GM06990 (cell line): ENCODE measurements around the gene ABCC5.

Experiments used
- DNase-seq: peaks from one replicate; pipeline ENCODE4 v3.0.0-alpha.2; 2011; ENCODE audit not compliant: insufficient read length; ENCODE audit errors: extremely low read depth
- H3K27me3 ChIP-seq: replicated peaks from 2 replicates; pipeline ENCODE4 v1.6.0; 2011; ENCODE audit warnings: low read length; ENCODE audit not compliant: control insufficient read depth, insufficient read depth
- H3K36me3 ChIP-seq: 2 replicates; pipeline ENCODE4 v1.5.1; 2011; ENCODE audit warnings: low read length; ENCODE audit not compliant: control insufficient read depth, insufficient read depth
- H3K4me3 ChIP-seq: replicated peaks from 2 replicates; pipeline ENCODE4 v1.5.1; 2011; ENCODE audit warnings: low read depth, mild to moderate bottlenecking, control low read depth, low read length
- TF ChIP-seq, protein P1 (sequence below): IDR thresholded peaks from 2 replicates; pipeline ENCODE4 v1.5.1; 2011; ENCODE audit warnings: low read length, control low read depth, mild to moderate bottlenecking, inconsistent platforms; ENCODE audit not compliant: insufficient read depth, poor library complexity, severe bottlenecking

The ABCC5 gene

DNA sequence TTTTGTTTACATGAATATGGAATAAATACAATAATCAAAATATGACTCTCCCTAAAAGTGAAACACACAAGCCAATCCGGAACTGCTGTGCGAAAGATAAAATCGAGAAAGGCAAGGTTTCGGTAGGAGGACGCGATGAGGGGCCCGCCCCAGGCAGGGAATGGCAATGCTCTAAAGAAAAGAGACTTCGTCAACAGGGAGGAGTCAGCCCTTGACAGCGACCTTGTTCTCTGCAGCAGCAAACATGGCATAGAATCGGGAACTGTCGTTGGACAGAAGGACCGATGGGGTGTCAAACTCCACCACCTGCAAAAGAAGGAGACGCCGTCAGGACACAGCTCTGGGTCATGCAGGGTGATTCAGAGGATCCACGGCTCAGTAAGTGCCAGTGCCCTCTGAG lies 96.6 kb downstream of the ABCC5 start:
- H3K36me3 ChIP-seq: no peaks in the 10 kb centered on the region; the same call in 1 of the 2 replicates
- no peak overlapping the region for H3K4me3 ChIP-seq
- no peak for DNase-seq
- TF ChIP-seq, protein P1, sequence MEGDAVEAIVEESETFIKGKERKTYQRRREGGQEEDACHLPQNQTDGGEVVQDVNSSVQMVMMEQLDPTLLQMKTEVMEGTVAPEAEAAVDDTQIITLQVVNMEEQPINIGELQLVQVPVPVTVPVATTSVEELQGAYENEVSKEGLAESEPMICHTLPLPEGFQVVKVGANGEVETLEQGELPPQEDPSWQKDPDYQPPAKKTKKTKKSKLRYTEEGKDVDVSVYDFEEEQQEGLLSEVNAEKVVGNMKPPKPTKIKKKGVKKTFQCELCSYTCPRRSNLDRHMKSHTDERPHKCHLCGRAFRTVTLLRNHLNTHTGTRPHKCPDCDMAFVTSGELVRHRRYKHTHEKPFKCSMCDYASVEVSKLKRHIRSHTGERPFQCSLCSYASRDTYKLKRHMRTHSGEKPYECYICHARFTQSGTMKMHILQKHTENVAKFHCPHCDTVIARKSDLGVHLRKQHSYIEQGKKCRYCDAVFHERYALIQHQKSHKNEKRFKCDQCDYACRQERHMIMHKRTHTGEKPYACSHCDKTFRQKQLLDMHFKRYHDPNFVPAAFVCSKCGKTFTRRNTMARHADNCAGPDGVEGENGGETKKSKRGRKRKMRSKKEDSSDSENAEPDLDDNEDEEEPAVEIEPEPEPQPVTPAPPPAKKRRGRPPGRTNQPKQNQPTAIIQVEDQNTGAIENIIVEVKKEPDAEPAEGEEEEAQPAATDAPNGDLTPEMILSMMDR: no peak
- H3K27me3 ChIP-seq: no peaks in the 10 kb centered on the region

DNA sequence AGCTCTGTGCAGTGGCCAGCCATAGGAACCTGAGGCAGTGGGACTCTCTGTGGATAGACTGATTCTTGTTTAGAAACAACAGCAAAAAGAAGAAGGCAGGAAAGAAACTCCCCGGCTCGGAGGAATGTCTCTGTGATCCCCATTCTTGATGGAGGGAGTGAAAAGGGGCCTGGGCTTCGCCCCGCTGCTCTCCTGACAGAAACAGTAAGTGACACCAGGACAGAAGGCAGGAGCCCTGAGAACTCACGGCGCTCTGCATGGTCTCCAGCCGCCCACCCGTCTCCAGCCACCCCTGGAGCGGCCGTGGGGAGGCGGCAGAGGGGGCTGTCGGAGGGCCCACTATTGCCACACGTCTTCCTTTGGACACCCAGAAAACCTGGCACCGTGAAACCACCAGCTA lies 97.3 kb downstream of the ABCC5 start:
- DNase-seq: no peak
- H3K36me3 ChIP-seq: no peaks in the 10 kb centered on the region; the same call in 1 of the 2 replicates
- TF ChIP-seq, protein P1: no peak
- no peaks in the 10 kb centered on the region for H3K27me3 ChIP-seq
- no peak overlapping the region for H3K4me3 ChIP-seq

DNA sequence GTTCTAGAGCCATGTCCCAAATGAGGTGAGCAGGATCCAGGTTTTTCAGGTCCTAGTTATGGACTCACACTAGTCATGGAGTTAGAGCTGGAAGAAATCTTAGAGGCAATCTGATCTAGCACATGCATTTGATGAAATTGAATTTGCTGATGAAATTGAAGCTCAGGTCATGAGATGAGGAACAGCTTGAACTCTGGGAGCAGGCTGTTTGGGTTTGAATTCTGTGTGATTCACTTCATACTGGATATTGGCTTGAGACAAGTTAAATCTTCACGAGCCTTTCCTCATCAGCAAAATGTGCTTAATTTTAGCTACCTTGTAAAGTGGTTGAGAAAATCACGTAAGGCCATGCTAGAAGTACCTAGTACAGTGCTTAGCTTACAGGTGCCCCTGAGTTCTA lies 99.5 kb downstream of the ABCC5 start:
- TF ChIP-seq, protein P1: no peak
- Histone ChIP-seq H3K36me3 (no peaks in the 10 kb centered on the region), H3K27me3 (no peaks in the 10 kb centered on the region), H3K4me3 (no peak overlapping the region)
- DNase-seq: no peak

DNA sequence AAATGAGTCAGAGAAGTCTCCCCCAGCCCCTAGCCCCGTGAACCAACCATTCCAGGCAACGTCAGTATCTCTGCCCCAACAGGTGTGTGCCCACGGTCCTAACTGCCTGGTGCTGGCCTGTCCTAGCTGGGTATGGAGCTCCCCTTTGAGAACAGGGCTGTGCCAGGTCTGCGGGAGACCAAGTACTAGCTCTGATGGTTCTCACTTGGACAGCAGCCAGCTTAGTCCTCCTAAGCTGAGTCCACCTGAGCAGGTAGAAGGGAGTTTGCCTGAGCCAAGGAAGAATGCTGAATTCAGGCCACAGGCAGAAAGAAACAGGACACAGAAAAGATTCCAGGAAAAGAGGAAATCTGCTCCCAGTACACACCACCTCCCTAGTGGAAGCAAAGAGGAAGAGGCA lies 99.9 kb downstream of the ABCC5 start:
- Histone ChIP-seq H3K36me3 (no peaks in the 10 kb centered on the region), H3K4me3 (no peak overlapping the region), H3K27me3 (no peaks in the 10 kb centered on the region)
- no peak for DNase-seq
- TF ChIP-seq, protein P1: no peak

DNA sequence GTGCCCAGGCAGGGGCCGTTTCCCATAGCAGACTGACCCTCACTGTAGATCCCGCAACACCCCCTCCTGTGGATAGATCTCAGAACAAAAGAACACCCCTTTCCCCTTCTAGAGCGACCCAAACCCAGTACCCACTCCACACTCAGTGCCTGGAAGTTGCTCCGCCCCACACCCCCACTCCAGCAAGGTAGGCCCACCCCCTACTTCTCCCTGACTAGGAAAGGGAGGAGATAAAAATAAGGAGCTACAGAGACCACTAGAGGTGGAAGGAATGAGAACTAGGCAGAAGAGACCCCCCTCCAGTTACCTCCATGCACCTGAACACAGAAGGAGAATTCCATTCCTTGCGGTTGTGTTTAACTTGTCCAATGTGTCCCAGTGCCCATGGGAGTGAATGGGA lies 102.8 kb downstream of the ABCC5 start:
- H3K27me3 ChIP-seq: no peaks in the 10 kb centered on the region
- H3K4me3 ChIP-seq: peak overlapping the region; percentile 35
- no peak for DNase-seq
- no peaks in the 10 kb centered on the region for H3K36me3 ChIP-seq
- TF ChIP-seq, protein P1: no peak

DNA sequence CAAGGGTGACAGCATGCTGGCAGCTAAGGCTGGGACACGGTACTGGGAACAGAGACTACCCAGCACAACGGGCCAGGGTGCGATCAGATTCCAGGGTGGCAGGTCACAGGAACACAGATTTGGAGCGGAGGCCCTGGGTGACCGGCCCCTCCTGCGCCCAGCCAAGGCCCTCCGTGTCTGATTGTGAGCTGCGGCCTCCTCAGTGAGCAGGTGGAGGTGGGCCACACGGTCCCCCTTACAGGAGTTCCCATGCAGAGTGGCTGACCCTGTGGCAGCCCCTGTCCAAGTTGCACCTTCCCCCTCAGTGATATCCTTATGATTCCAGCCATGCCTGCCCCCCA lies 104.1 kb downstream of the ABCC5 start:
- TF ChIP-seq, protein P1: no peak
- H3K36me3 ChIP-seq: no peaks in the 10 kb centered on the region
- H3K4me3 ChIP-seq: no peak overlapping the region
- no peak for DNase-seq
- no peaks in the 10 kb centered on the region for H3K27me3 ChIP-seq
